NCI-H69 (cell line): ENCODE results near the gene PAQR9.

Experiments used
- DNase-seq: peaks from one replicate; lab custom pipeline; 2025; lab: John Stamatoyannopoulos, UW

The PAQR9 gene

DNA sequence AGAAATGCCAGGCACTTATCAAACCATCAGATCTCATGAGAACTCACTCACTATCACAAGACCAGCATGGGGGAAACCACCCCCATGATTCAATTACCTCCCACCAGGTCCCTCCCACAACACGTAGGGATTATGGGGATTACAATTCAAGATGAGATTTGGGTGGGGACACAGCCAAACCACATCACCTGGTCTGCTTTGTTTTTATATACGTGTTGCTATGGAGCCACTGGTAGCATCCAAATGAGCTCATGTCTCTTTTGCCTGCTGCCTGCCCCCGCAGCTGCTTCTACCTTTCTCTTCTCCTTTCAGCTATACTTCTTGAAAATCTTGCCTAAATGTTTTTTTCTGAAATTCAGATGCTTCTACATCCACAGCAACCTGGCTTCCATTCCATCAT, 47.8 kb downstream of the PAQR9 start:
- no peak for DNase-seq

DNA sequence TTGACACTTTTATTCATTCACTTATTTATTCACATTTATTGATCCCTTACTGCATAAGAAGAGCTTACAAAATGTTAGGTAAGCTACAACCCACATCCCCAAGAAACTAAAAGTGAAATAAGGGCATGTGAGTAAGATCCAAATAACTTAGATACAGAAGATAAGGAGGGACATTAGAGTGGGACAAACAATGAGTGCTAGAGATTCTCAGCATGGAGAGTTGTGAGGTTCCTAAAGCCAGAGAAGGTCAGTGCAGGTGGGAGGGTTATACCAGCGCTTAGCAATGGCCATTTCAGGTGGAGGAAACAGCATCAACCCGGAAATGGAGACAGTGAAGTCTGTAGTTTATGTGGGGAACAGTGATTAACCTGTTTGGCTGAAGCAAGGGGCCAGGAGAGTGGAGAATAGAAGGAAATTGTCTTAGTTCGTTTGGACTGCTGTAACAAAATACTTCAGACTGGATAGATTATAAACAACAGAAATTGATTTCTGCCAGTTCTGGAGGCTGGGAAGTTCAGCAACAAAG, 49.1 kb downstream of the PAQR9 start:
- peak; percentile 6 for DNase-seq

DNA sequence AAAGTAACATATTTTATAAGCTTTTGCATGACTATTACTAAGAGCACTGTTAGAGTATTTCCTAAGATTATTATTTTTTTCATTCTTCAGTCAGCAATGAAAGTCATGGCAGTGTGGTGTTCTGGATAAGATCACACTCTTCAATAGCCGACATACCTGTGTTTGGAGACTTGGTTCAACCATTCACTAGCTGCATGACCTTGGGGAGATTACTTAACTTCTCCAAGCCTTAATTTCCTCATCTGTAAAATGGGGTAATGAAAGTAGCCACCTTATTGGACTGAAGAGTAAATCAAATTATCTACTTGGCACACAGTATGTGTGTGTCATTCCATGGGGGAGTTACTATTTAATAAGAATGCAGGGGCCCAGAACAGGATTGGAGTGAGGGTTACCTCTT, 50.0 kb downstream of the PAQR9 start:
- DNase-seq = no peak

DNA sequence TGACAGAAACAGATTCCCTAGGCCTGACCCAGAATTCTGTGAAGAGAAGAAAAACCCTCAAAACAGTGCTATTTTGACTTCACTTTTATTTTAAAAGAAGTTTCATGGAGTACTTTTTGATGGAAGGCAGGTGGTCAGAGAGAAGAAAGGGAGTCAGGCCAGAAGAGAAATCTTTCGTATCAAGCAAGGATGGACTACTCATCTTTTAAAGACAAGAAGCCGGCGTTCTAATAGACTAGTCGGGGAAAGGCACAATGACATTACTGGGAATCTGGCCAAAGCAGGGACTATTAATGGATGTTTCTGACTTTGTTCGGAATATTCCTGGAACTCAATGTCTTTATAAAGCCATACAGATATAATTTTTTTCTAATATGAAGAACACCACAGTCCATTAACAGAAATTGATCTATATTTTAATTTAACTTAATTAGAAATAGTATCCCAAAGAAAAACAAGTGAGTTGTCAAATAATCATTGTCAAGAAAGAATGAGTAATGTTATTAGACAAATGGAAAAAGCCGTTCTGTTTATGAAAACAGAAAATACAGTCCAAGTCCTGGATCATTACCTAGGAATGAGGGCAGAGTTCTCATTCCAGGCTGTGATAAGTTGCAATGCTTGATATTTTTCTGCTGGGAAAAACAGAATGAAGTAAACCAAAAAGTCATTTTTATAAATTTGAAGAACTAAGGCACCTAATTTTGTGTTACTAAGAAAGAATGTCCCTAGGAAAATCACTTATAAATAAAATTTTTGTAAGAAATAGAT, 50.9 kb downstream of the PAQR9 start:
- DNase-seq = no peak
